K562 (cell line): ENCODE data around the gene BHLHE40. TPM values are rescaled to one million over a fixed set of nuclear protein-coding genes. Genes with fewer than 3 reads are reported as not detected.
A peak's percentile ranks its signal among the peaks of the same experiment; 100 is the strongest.

Experiments used
- GMEB1 ChIP-seq: fragments of 250-450 bp; sonication (Bioruptor Pico); IDR thresholded peaks from 2 replicates; pipeline ENCODE4 v1.4.0; 2020; ENCODE audit warnings: mild to moderate bottlenecking
- GTF2B ChIP-seq: IDR thresholded peaks from 2 replicates; pipeline ENCODE4 v1.6.1; 2011; ENCODE audit not compliant: insufficient read length; ENCODE audit errors: extremely low read depth
- GTF2E2 ChIP-seq: fragments of 200-800 bp; sonication (Bioruptor generic); IDR thresholded peaks from 2 replicates; pipeline ENCODE4 v1.6.1; 2016; ENCODE audit warnings: missing genetic modification characterization, missing compliant biosample characterization
- MBD1 ChIP-seq: fragments of 250-450 bp; sonication (Bioruptor Pico); IDR thresholded peaks from 2 replicates; pipeline ENCODE4 v1.8.0; 2022; ENCODE audit warnings: inconsistent platforms
- MED1 ChIP-seq: sonication (generic); formaldehyde crosslinking; IDR thresholded peaks from 2 replicates; pipeline ENCODE4 v1.8.1; 2023; ENCODE audit warnings: missing genetic modification reagents, borderline replicate concordance
- NR2C1 ChIP-seq, 2 experiments: fragments of 450-650 bp; IDR thresholded peaks; 2 replicates each; pipeline ENCODE4 v1.6.1; 2017; ENCODE audit warnings: mild to moderate bottlenecking in 2 of 2, antibody characterized with exemption in 1 of 2, inconsistent platforms in 1 of 2, missing compliant biosample characterization in 1 of 2, missing genetic modification characterization in 1 of 2
- OTX1 ChIP-seq: fragments of 450-650 bp; formaldehyde crosslinking; IDR thresholded peaks from 2 replicates; pipeline ENCODE4 v1.4.0; 2022; ENCODE audit warnings: mild to moderate bottlenecking
- PHB ChIP-seq: fragments of 250-450 bp; sonication (Bioruptor Pico); IDR thresholded peaks from 2 replicates; pipeline ENCODE4 v1.5.0; 2021
- PHB2 ChIP-seq: fragments of 450-650 bp; IDR thresholded peaks from 2 replicates; pipeline ENCODE4 v1.6.1; 2017; ENCODE audit warnings: low read depth
- ZHX1 ChIP-seq: fragments of 150-350 bp; conservative IDR thresholded peaks from 2 replicates; pipeline ENCODE4 v1.6.1; 2014; ENCODE audit warnings: low read length
- ZNF282 ChIP-seq: sonication (generic); formaldehyde crosslinking; IDR thresholded peaks from 2 replicates; pipeline ENCODE4 v1.8.1; 2023; ENCODE audit warnings: missing genetic modification reagents
- ZNF76 ChIP-seq: fragments of 250-450 bp; sonication (Bioruptor Pico); IDR thresholded peaks from 2 replicates; pipeline ENCODE4 v1.4.0; 2020; ENCODE audit warnings: mild to moderate bottlenecking, moderate library complexity, borderline replicate concordance
- ZNF79 ChIP-seq: fragments of 250-450 bp; sonication (Bioruptor Pico); IDR thresholded peaks from 2 replicates; pipeline ENCODE4 v1.4.0; 2020; ENCODE audit warnings: low read depth, mild to moderate bottlenecking, moderate library complexity
- polyA plus RNA-seq, 8 experiments: library from polyadenylated mRNA; depleted of rRNA in 4 of 8; stranded (reverse) in 5 of 8; unstranded in 3 of 8; fragments of >200 nt; fragmentation: Nextera tagmentation in 2 of 8; fragmentation: Illumina TruSeq in 1 of 8; extraction: Ambion mirVana in 2 of 8; extraction: Trizol in 1 of 8; gene quantifications; 2 replicates each; pipeline versions ENCODE4 v1.2.1 to v1.2.3, GENCODE V29; 2011 to 2014; ENCODE audit warnings: inconsistent platforms in 1 of 8, missing spikeins in 1 of 8
- total RNA-seq, 7 experiments: library from RNA; depleted of rRNA in 6 of 7; stranded (reverse); fragments of >200 nt in 6 of 7; fragmentation: Illumina TruSeq in 2 of 7; extraction: Trizol in 2 of 7; gene quantifications; 2 replicates each; pipeline versions ENCODE4 v1.2.1 to v1.2.3, GENCODE V29; 2011 to 2021; ENCODE audit warnings: low replicate concordance in 1 of 7
- TF ChIP-seq, protein P1 (sequence below), 2 experiments: IDR thresholded peaks; 2 replicates each; pipeline ENCODE4 v1.6.1; 2012; ENCODE audit warnings: improper control_type of control experiment in 2 of 2, low read depth in 2 of 2, low read length in 2 of 2, borderline replicate concordance in 1 of 2

The BHLHE40 gene
- total and polyA plus RNA-seq, 9 of the 15 experiments (the other 6 are each of a cell fraction or from before 2014, with no cell fraction given) = 12.0 to 83.9 (median 31.4) TPM

DNA sequence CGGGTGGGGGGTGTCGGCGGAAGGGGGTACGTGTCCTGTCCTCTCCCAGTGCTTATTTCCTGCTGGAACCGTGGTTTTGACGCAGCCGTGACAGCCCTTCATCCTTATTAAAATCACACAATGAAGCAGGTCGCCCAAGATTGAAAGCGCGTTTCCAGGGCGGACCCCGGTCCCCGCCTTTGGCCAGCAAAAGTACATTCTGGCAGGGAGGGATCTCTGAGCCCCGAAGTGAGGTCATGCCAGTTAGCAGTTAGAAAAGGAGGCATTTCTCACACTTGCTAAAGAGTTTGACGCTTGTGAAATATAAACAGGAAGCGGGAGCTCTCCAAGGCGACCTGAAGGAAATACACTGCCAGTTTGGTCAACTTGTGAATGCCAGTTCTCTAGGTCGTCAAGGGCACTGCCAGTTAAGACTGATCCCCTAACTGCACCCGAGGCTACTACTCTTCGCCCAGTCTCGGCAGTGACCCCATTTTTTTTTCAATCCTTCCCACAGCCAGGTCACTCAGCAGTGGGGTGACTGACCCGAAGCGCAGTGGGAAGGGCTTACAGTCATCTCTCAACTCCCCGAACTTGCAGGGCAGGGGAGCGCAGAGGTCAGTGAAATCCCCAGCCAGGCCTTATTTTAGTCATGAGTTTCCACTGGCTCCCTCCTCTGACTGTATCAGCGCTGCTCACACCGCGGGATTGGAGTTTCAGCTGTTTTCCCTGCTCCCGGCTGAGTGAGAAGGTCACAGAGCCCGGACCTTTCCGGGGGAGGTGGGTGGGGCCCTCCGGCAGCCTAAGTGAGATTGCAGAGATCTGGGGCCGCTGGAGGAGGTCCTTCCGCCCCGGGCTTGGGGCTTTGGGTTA lies 2.0 kb upstream of the BHLHE40 start (continued):
- TF ChIP-seq ZHX1 (no peak), PHB2 (no peak), MBD1 (CRISPR knock-in tag) (peak; percentile 62; the same call in 1 of the 2 replicates), OTX1 (CRISPR knock-in tag) (no peak), PHB (no peak), MED1 (CRISPR knock-in tag) (no peak), NR2C1 (IDR thresholded peaks at IDR 0.05) (no peak), NR2C1 (tag; IDR thresholded peaks at IDR 0.05) (peak; percentile 84), ZNF76 (CRISPR knock-in tag) (no peak), GTF2E2 (tag) (no peak), ZNF282 (CRISPR knock-in tag) (no peak), GTF2B (no peak), ZNF79 (CRISPR knock-in tag) (no peak), GMEB1 (0 out of 2 replicates have a peak, but pooled peaks have one; percentile 22)
- TF ChIP-seq, protein P1, sequence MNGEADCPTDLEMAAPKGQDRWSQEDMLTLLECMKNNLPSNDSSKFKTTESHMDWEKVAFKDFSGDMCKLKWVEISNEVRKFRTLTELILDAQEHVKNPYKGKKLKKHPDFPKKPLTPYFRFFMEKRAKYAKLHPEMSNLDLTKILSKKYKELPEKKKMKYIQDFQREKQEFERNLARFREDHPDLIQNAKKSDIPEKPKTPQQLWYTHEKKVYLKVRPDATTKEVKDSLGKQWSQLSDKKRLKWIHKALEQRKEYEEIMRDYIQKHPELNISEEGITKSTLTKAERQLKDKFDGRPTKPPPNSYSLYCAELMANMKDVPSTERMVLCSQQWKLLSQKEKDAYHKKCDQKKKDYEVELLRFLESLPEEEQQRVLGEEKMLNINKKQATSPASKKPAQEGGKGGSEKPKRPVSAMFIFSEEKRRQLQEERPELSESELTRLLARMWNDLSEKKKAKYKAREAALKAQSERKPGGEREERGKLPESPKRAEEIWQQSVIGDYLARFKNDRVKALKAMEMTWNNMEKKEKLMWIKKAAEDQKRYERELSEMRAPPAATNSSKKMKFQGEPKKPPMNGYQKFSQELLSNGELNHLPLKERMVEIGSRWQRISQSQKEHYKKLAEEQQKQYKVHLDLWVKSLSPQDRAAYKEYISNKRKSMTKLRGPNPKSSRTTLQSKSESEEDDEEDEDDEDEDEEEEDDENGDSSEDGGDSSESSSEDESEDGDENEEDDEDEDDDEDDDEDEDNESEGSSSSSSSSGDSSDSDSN (IDR thresholded peaks at IDR 0.05; ENCODE audit: borderline replicate concordance in 1 of 2, low read depth in 2 of 2, low read length in 2 of 2) = peak; percentile 85 to 91; a peak in 3 of 4 replicates
